Large intestine (tissue), 3 donors: ENCODE data around the gene CLEC16A. TPM values are rescaled to one million over a fixed set of nuclear protein-coding genes. Genes with fewer than 3 reads are reported as not detected.

Experiments used
- DNase-seq, 2 donors: peaks; one replicate each; pipeline versions ENCODE4 v3.0.0 to v3.0.0-alpha.2; 2013
- H3K27ac ChIP-seq: one replicate; pipeline ENCODE4 v1.5.1; 2013; ENCODE audit warnings: low read length
- H3K27me3 ChIP-seq: 2 replicates; pipeline ENCODE4 v1.6.1; 2013; ENCODE audit warnings: low read length; ENCODE audit not compliant: control insufficient read depth, insufficient read depth
- H3K36me3 ChIP-seq: 2 replicates; pipeline ENCODE4 v1.6.1; 2013; ENCODE audit warnings: low read length; ENCODE audit not compliant: control insufficient read depth, insufficient read depth
- H3K4me1 ChIP-seq: one replicate; pipeline ENCODE4 v1.6.1; 2013; ENCODE audit warnings: low read length; ENCODE audit not compliant: control insufficient read depth, insufficient read depth
- H3K4me3 ChIP-seq: one replicate; pipeline ENCODE4 v1.5.1; 2013; ENCODE audit warnings: low read length
- H3K9me3 ChIP-seq: one replicate; pipeline ENCODE4 v1.6.1; 2013; ENCODE audit warnings: mild to moderate bottlenecking, low read depth, low read length, moderate library complexity; ENCODE audit not compliant: control insufficient read depth
- WGBS: methylation state at CpG from one replicate; pipeline ENCODE4 v1.1.5; 2013; ENCODE audit warnings: low lambda C conversion rate; ENCODE audit not compliant: insufficient coverage; 5-methylcytosine and 5-hydroxymethylcytosine counted together
- polyA plus RNA-seq: library from polyadenylated mRNA; unstranded; fragments of 120-200 nt; gene quantifications from one replicate; pipeline ENCODE4 v1.2.1, GENCODE V29; 2013

The CLEC16A gene
- polyA plus RNA-seq, 1 donor: 13.2 TPM

DNA sequence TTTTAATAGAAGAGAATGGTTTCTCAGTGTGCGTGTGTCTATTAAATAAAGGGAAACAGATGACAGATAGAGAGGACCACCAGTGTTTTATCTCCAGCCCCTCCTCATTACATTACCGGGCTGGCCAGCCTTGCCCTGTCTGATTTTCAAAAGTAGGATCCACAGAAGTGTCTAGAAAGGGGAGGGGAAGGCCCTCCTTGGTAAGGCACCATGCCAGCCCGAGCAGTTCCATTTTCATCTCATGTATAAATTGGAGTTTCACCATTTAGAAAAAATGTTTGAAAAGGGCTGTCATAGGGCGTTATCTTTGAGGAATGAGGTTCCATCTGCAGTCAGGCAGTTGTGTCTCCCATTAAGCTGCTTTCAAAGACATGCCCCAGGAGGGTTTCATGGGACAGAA is 214.9 kb downstream of the CLEC16A start:
- no CpG with 5 or more reads among the region's 4 CpGs for WGBS
- Histone ChIP-seq H3K9me3 (no peaks in the 10 kb centered on the region), H3K4me1 (no peaks in the 10 kb centered on the region), H3K4me3 (no peak overlapping the region), H3K27ac (no peak overlapping the region), H3K27me3 (no peaks in the 10 kb centered on the region), H3K36me3 (no peaks in the 10 kb centered on the region)
- DNase-seq: no peak

DNA sequence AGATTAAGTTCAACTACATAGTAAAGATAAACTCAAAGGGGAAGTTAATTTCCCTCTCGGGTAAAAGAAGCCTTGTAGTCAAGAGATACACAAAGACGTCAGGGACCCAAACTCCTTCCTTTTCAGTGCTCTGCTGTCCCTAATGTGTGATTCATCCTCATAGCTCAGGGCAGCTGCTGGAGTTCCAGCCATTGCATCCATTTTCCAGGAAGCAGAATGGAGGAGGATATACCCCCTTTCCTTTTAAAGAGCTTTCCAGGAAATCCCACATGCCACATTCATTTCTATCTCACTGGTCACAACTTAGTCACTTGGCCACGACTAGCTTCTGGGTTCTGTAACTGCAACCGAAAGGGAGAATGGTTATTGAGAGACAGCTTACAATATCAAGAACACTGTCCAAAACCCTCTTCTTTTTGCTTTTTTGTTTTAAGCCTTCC is 216.3 kb downstream of the CLEC16A start:
- no peaks in the 10 kb centered on the region for H3K9me3 ChIP-seq
- WGBS: no CpG with 5 or more reads among the region's 4 CpGs
- DNase-seq: no peak
- no peaks in the 10 kb centered on the region for H3K4me1 ChIP-seq
- H3K27ac ChIP-seq: no peak overlapping the region
- H3K4me3 ChIP-seq: no peak overlapping the region
- no peaks in the 10 kb centered on the region for H3K27me3 ChIP-seq
- no peaks in the 10 kb centered on the region for H3K36me3 ChIP-seq

- no peaks in the 10 kb centered on the region for H3K27me3 ChIP-seq
- WGBS: no CpG with 5 or more reads among the region's 6 CpGs
- H3K27ac ChIP-seq: no peak overlapping the region
- H3K4me3 ChIP-seq: no peak overlapping the region
- peaks cover 1% of the 10 kb centered on the region for H3K36me3 ChIP-seq
- no peaks in the 10 kb centered on the region for H3K4me1 ChIP-seq
- no peak for DNase-seq
- no peaks in the 10 kb centered on the region for H3K9me3 ChIP-seq
Measured at GRCh38 chr16:11161439-11161838, 217.1 kb downstream of the CLEC16A start.

DNA sequence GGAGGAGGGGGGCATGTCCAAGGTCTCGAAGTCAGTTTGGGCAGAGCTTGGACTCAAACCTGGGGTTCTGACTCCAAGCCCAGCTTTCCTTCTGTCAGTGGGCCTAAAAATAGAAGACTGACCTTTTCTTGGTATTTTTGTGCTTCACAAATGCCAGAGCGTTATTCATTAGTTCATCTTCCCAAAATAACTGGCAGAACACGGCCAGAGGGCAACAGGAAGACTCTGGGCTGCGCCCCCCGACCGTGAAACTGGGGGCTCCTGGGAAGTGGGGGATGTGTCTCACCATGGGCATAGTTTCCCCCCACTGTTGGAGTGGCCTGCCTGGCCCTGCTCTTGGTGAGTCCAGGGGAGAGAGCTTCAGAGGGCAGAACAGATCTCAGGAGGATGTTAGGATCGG is 217.6 kb downstream of the CLEC16A start:
- H3K36me3 ChIP-seq: peaks cover 6% of the 10 kb centered on the region
- no peak overlapping the region for H3K27ac ChIP-seq
- no peak for DNase-seq
- H3K4me1 ChIP-seq: no peaks in the 10 kb centered on the region
- WGBS: 83% methylated on average over 1 of the region's 7 CpGs
- no peaks in the 10 kb centered on the region for H3K9me3 ChIP-seq
- no peaks in the 10 kb centered on the region for H3K27me3 ChIP-seq
- no peak overlapping the region for H3K4me3 ChIP-seq

GRCh38 chr16:11162586-11163268 is 218.4 kb downstream of the CLEC16A start:
- H3K36me3 ChIP-seq: peaks cover 14% of the 10 kb centered on the region
- H3K27ac ChIP-seq: no peak overlapping the region
- 56% methylated on average over 3 of the region's 9 CpGs for WGBS
- no peak overlapping the region for H3K4me3 ChIP-seq
- no peaks in the 10 kb centered on the region for H3K9me3 ChIP-seq
- no peaks in the 10 kb centered on the region for H3K27me3 ChIP-seq
- no peaks in the 10 kb centered on the region for H3K4me1 ChIP-seq
- no peak for DNase-seq

DNA sequence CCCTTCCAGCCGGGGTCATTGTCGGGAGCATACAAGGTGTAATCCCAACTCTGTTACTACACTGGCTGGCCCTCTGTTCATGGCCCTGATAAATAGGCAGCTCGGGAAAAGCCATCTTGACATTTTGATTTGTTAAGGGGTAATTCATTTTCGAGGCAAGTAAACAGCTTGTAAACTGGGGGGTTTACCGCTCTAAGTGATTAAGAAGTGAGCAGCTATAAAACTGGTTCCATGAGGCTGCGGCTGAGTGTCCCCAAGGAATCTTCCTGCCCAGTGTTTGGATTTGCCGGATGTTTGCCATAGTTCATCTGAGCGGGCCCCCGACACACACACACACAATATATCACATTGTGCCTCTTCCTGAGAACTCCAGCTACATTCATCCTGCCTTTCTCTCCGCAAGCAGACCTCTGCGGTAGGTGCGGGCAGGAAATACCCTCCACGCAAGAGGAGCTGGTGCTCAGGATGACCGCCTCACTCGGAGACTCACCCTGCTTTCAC is 219.4 kb downstream of the CLEC16A start:
- WGBS: no CpG with 5 or more reads among the region's 15 CpGs
- H3K27ac ChIP-seq: no peak overlapping the region
- no peak for DNase-seq

GRCh38 chr16:11164482-11165270 is 220.3 kb downstream of the CLEC16A start:
- Histone ChIP-seq H3K9me3 (no peaks in the 10 kb centered on the region), H3K27ac (no peak overlapping the region), H3K36me3 (peaks cover 17% of the 10 kb centered on the region), H3K4me3 (no peak overlapping the region), H3K4me1 (no peaks in the 10 kb centered on the region), H3K27me3 (no peaks in the 10 kb centered on the region)
- DNase-seq: no peak
- WGBS: no CpG with 5 or more reads among the region's 14 CpGs

More for the DNA sequence above, 219.4 kb downstream of the CLEC16A start:
- Histone ChIP-seq H3K9me3 (no peaks in the 10 kb centered on the region), H3K4me1 (no peaks in the 10 kb centered on the region), H3K36me3 (peaks cover 17% of the 10 kb centered on the region), H3K27me3 (no peaks in the 10 kb centered on the region), H3K4me3 (no peak overlapping the region)

- WGBS: no CpG with 5 or more reads among the region's 4 CpGs
- H3K27ac ChIP-seq: no peak overlapping the region
- H3K36me3 ChIP-seq: peaks cover 22% of the 10 kb centered on the region
Measured at GRCh38 chr16:11165349-11165748, 221.0 kb downstream of the CLEC16A start.

DNA sequence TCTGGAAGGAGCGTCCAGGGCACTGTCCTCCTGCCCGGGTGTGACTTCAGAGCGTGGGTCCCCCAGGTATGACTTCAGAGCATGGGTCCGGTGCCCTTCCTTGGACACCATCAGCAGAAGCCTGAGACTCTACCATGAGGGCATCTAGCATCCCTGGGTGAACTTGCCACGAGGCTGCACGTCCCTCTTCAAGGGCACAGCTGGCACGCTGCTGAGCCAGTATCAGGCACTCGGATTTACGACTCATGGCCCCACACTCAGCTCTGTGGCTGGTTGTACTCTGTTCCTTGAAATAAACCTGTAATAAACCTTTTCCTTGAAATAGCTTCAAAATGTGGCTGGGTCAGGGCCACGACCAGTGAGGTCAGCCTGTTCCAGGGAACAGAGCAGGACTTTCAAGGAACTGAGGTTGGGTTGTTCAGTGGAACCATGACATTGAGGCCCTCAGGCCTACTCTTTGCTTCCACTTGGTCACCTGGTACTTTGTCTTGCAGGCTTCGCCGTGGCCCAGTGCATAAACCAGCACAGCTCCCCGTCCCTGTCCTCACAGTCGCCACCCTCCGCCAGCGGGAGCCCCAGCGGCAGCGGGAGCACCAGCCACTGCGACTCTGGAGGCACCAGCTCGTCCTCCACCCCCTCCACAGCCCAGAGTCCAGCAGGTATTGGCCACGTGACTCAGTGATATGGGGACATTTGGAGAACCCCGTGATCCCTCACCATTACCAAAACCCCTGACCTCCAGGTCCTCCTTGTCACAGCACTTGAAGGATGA is 221.7 kb downstream of the CLEC16A start:
- Histone ChIP-seq H3K27me3 (no peaks in the 10 kb centered on the region), H3K4me1 (no peaks in the 10 kb centered on the region), H3K4me3 (no peak overlapping the region), H3K27ac (no peak overlapping the region), H3K36me3 (peaks cover 24% of the 10 kb centered on the region), H3K9me3 (no peaks in the 10 kb centered on the region)
- WGBS: no CpG with 5 or more reads among the region's 22 CpGs
- DNase-seq: no peak

More at GRCh38 chr16:11165349-11165748, 221.0 kb downstream of the CLEC16A start:
- H3K9me3 ChIP-seq: no peaks in the 10 kb centered on the region
- DNase-seq: no peak
- no peaks in the 10 kb centered on the region for H3K4me1 ChIP-seq
- H3K4me3 ChIP-seq: no peak overlapping the region
- no peaks in the 10 kb centered on the region for H3K27me3 ChIP-seq

- H3K27me3 ChIP-seq: no peaks in the 10 kb centered on the region
- no peak for DNase-seq
- H3K4me3 ChIP-seq: no peak overlapping the region
- WGBS: no CpG with 5 or more reads among the region's 6 CpGs
- no peaks in the 10 kb centered on the region for H3K9me3 ChIP-seq
- no peak overlapping the region for H3K27ac ChIP-seq
- no peaks in the 10 kb centered on the region for H3K4me1 ChIP-seq
- H3K36me3 ChIP-seq: peaks cover 26% of the 10 kb centered on the region
Measured at GRCh38 chr16:11167581-11167980, 223.2 kb downstream of the CLEC16A start.
